HG03097 (cell line): ENCODE data around the gene ELOVL5.
"Not testable (repeated sequence)": the region's sequence is repeated elsewhere in the genome, so short reads cannot be mapped to it uniquely, and the experiment has no call there.

Experiments used
- ATAC-seq: cut with Tn5 transposase; IDR thresholded peaks from one replicate; pipeline ENCODE4 v1.9.1; 2021; ENCODE audit not compliant: unreplicated experiment, low FRiP score

ELOVL5 gene

DNA sequence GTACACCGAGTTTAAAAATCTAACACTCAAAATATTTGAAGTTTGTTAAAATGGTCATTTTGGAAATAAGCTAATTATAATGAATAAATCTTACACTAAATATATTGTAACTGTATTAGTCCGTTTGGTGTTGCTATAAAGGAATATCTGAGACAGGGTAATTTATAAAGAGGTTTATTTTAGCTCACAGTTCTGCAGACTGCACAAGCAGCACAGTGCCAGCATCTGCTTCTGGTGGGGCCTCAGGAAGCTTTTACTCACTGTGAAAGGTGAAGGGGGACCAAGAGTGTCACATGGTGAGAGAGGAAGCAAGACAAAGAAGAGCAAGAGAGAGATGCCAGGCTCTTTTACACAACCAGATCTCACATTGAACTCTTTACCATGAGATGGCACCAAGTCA is 17.1 kb downstream of the ELOVL5 start:
- ATAC-seq = no peak

DNA sequence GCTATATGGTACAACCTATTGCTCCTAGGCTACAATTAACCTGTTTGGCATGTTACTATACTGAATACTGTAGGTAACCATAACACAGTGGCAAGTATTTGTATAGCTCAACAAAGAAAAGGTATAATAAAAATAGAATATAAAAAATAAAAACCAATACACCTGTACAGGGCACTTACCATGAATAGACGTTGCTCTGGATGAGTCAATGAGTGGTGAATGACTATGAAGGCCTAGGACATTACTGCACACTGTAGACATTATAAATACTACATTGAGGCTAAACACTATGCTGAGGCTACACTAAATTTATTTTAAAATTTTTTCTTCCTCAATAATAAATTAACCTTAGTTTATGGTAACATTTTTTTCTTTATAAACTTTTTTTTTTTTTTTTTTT is 18.6 kb downstream of the ELOVL5 start:
- no peak for ATAC-seq

- no peak for ATAC-seq
Measured at GRCh38 chr6:53328375-53328774, 20.4 kb downstream of the ELOVL5 start.

DNA sequence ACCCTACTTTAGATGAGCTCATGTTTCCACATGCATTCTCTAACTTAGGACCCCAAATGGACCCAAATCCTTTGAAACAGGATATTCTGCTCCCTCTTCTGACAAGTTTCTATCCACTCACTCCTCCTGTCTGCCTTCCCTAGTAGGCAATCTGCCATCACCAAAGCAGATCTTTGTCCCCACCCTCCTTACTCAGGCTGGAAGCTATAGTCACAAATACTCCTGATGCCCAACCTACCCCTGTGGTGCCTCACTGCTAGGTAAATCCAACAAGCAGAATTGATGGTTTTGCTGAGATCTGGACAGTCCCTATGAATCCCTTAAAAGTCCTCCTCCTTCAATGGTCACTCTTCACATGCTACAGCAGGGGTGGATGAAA is 21.7 kb downstream of the ELOVL5 start:
- no peak for ATAC-seq

DNA sequence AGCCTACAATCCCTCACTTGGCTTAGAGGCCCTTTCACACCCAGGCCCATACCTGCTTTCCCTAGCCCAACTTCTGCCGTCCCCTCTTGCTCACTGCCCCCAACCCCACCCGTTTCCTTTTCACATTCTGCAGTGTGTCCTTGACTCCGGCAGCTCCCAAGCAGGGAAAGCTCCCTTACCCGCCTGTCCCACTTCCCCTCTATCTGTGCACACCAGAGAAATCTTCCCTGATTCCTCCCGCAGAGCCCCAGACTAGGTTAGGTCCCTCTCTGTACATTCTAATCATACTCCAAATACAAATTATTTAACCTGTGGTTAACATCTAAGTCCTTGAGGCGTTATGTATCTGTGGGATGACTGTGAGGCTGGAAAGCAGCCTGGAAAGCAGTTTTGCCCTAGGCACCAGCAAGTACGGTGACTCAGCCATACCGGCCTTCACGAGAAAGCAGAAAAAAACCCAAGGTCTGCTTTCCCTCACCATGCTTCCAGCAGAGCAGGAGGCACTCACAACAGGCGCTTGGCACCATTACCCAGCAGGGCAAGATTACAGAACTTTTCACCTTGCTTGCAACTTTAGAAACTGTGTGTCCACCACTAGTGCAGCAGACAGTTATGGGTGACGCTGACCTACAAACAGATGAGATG is 22.3 kb downstream of the ELOVL5 start:
- ATAC-seq = no peak

DNA sequence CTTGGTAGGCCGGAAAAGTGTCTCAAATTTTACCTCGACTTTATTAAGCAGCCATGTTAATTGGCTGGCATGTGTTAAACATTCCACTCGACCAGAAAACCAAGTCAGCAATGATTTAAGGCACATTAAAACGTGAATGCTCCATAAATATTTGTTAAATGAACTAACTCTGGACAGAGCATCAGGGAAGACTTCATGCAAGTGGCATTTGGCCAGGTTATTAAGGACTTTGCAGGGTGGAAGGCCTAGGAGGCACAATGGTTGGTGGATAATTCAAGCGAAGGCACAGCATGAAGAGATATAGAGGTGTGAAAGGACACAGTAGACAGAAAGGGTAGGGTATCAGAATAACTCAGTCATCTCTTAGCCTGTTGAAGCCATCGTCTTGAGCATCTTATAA is 23.0 kb downstream of the ELOVL5 start:
- no peak for ATAC-seq

DNA sequence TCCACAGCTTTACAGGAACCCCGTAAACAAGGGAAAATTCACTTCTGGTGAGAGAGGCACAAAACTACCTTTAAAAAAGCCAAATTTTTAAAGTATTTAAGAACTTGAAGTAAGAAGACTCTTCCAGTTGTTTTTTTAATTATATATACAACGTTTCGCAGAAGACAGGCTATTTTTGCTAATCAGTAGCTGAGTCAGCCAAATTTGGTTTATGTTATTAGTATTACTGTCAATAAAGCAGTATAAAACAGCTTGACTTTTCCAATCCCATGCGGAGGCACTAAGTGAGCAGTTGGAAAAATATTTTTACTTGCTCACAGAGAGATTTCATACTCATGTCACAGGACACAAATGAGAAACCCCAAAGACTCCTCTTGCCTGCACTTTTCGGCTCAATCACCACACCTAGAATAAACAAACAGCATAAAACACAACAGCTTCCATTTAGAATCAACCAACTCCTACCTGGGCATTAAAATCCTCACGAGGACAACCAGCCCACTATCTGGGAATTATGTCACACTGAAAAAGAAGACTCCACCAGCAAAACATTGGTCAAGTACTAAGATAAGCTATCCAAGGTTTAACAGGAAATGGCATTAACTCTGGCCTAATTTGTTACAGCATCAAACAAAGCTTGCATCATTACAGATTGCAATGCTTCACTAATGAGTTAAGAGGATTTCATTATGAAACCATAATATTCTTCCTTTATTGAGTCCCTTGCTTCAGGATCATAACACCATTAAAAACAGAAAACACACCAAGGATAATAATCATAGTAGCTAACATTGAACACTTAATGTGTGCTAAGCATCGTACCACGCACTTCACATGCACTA is 26.3 kb downstream of the ELOVL5 start:
- ATAC-seq = no peak

DNA sequence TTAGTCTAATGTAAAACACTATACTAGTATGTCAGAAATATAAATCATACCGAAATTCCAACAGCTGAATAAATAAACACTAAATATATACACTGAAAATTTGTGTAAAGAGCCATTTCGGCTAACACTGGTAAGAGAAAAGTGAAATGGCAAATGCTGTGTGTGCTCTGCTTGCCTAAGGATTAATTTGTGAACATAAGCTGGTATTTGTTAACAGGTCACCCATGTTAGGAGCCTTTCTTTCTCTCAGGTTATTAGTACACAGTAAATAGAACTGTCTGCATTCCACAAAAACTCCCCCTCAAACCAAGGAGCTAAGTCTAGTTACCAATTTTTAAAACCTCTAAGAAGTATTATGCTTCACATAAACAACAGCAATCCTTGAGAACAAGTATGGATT is 27.0 kb downstream of the ELOVL5 start:
- ATAC-seq = no peak

- ATAC-seq = no peak
Measured at GRCh38 chr6:53320964-53321363, 27.8 kb downstream of the ELOVL5 start.

DNA sequence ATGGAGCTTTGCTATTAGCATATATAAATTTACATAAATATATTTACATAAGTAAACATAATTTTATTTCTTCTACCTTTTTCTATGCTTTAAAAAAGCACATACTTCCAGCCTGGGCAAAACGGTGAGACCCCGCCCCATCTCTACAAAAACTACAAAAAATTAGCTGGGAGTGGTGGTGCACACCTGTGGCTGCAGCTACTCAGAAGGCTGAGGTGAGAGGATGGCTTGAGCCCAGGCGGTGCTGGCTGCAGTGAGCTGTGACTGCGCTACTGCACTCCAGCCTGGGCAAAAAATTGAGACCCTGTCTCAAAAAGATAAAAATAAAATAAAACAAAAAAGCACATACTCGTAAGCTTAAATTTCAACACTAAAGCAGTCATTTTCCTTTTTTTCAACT is 30.3 kb downstream of the ELOVL5 start:
- no peak for ATAC-seq

- no peak for ATAC-seq
Measured at GRCh38 chr6:53317861-53318260, 30.9 kb downstream of the ELOVL5 start.

GRCh38 chr6:53317299-53317698 is 31.5 kb downstream of the ELOVL5 start:
- ATAC-seq = not testable (repeated sequence)

DNA sequence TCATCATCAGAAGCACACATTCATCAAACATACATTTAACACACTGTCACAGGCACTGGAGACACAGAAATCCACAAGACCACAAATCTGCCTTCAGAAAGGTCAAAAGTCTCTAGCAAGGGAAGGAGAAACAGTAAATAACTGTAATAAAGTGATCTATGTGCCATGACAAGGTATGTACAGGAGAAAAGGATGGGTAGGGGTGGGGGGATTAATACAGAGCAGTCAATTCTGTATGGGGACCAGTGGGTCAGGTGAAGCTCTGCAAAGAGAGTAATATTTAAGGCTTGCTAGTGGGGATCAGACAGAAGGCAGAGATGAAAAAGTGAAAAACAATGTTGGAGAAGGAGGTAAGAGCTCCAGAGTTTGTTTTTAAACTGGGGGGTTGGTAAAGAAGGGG is 32.6 kb downstream of the ELOVL5 start:
- no peak for ATAC-seq

GRCh38 chr6:53315086-53315724 is 33.5 kb downstream of the ELOVL5 start:
- no peak for ATAC-seq

- no peak for ATAC-seq
Measured at GRCh38 chr6:53313784-53314400, 34.9 kb downstream of the ELOVL5 start.

DNA sequence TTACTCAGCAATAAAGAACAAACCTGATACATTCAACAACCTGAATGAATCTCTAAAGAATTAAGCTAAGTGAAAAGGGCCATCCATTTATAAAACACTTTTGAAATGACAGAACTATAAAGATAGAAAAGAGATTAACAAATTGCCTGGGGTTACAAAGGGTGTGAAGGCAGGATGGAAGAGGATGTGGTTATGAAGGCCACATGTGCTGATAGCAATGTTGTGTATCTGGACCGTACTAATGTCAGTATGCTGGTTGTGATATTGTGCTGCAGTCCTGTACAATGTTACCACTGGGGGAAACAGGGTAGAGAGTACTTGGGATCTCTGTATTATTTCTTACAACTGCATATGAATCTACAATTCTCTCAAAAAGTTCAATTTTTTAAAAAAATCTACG is 36.4 kb downstream of the ELOVL5 start:
- ATAC-seq = no peak

DNA sequence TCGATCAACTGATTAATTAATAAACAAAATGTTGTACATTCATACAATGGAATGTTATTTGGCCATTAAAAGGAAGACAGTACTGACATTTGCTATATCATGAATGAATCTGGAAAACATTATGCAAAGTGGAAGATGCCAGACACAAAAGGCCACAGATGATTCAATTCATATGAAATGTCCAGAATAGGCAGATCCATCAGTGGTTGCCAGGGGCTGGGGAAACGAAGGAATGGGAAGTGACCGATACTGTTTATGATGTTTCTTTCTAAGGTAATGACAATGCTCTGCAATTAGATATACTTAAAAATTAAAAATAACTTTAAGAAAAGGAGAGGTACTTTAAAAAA is 37.2 kb downstream of the ELOVL5 start:
- ATAC-seq = no peak

GRCh38 chr6:53310771-53311585 is 37.8 kb downstream of the ELOVL5 start:
- no peak for ATAC-seq

- ATAC-seq = no peak
Measured at GRCh38 chr6:53309901-53310300, 38.8 kb downstream of the ELOVL5 start.

GRCh38 chr6:53309059-53309900 is 39.5 kb downstream of the ELOVL5 start:
- peak; percentile 78 for ATAC-seq
